Suprapubic skin (tissue), 4 donors: ENCODE data around the gene SNX1.

Source experiments
- POLR2A ChIP-seq, 2 donors: fragments of 450-650 bp; IDR thresholded peaks; one replicate each; pipeline ENCODE4 v1.6.1; 2017; ENCODE audit warnings: antibody characterized with exemption in 2 of 2, mild to moderate bottlenecking in 2 of 2, moderate library complexity in 2 of 2
- POLR2AphosphoS5 ChIP-seq, 3 donors: sonication (generic); formaldehyde crosslinking; IDR thresholded peaks; one replicate each; pipeline ENCODE4 v1.6.1; 2017; ENCODE audit warnings: antibody characterized with exemption in 3 of 3
- TF ChIP-seq, protein P1 (sequence below), 2 donors: fragments of 200-600 bp in 1 of 2; fragments of 450-650 bp in 1 of 2; sonication (generic) in 1 of 2; IDR thresholded peaks; one replicate each; pipeline ENCODE4 v1.5.1; 2016 to 2019; ENCODE audit warnings: antibody characterized with exemption in 2 of 2, mild to moderate bottlenecking in 1 of 2, moderate library complexity in 1 of 2

DNA sequence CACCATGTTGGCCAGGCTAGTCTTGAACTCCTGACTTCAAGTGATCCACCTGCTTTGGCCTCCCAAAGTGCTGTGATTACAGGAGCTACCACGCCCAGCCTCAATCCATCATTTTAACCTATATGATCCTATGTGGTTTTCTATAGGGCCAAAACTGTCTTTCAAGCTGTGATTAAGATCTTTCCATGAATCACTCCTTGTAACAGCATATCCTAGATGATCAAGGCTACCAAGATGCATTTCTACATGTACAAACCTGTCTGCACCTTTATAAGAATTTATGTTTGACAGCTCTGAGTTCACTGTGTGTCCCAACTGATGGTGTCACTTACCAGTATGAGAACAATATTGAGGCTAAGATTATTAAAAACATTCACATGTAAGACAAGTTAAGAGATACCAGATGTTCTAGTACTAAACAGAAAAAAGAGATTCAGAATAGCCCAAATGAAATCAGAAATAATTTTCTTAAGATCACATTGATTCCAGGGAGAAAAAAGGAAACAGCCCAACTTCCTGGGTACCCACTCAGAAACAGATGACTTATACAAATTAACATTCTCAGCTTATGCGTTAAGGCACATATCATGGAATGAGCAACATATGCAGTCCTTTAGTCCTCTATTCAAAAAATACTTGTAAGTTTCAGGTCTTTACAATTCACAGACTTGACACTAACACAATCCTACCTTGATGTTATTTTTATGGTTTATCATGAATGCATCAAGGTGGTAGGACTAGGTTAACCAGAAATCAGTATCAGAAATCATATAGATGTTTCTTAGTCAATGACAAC lies 91.8 kb downstream of the SNX1 start:
- TF ChIP-seq, protein P1, sequence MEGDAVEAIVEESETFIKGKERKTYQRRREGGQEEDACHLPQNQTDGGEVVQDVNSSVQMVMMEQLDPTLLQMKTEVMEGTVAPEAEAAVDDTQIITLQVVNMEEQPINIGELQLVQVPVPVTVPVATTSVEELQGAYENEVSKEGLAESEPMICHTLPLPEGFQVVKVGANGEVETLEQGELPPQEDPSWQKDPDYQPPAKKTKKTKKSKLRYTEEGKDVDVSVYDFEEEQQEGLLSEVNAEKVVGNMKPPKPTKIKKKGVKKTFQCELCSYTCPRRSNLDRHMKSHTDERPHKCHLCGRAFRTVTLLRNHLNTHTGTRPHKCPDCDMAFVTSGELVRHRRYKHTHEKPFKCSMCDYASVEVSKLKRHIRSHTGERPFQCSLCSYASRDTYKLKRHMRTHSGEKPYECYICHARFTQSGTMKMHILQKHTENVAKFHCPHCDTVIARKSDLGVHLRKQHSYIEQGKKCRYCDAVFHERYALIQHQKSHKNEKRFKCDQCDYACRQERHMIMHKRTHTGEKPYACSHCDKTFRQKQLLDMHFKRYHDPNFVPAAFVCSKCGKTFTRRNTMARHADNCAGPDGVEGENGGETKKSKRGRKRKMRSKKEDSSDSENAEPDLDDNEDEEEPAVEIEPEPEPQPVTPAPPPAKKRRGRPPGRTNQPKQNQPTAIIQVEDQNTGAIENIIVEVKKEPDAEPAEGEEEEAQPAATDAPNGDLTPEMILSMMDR (IDR thresholded peaks at IDR 0.05), result no peak
- TF ChIP-seq POLR2AphosphoS5 (IDR thresholded peaks at IDR 0.05) (no peak), POLR2A (IDR thresholded peaks at IDR 0.05) (no peak)
